ENCODE results near the gene RAB9A.

RAB9A gene

DNA sequence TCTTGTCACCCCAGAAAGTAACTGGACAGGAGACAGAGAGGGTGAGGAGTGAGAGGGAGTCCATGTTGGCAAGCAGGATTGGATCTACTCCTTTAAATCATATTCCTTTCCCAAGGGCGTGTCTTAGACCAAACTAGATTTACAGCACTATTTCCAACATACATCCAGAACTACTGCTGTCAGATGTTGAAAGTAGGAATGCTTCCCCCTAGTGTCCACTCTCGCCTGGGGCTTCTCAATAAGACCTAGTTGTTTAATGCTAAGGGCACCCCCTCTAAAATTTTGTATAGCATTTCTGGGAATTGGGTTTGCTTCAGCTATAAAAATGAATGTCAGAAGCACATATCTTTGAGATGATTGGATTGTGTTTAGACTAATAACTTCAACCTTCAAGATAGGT, 58.9 kb downstream of the RAB9A start:
- DNase-seq (ENCODE audit: low read depth in 2 of 2) = no peak

DNA sequence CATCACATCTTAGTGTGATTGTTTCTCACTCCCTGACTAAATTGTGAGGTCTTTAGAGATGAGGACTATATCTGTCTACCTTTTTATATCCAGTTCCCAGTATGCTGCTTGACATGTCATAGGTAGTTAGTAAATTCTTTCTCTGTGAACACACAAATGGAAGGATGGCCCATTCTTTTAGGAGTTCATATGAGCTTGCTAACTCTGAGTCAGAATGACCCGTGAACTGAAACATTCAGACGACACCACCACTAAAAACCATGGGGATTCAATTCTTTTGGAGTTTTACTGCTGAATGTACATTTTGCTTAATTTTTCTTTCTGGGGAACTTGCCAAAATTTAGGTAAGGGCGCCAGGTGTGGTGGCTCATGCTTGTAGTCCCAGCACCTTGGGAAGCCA, 59.6 kb downstream of the RAB9A start:
- no peak for DNase-seq (ENCODE audit: low read depth in 2 of 2)

DNA sequence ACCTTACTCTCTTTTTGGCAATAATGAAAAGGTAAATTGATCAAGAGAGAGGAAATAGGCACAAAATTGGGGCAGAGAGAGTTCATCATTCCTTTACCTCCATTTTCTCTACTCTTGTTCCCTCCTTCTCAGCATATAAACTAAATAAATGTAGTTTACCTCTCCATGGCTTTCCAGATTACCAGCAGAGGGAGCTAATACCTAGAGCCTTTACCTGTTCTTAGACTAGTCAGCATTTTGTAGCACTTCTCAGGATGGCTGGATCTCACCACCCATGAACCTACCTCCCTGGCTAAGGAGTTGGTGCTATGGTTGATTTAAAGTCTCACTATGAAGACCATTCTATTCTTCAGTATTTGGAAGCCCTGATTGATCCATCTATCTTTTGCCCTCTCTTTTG, 61.3 kb downstream of the RAB9A start:
- DNase-seq (ENCODE audit: low read depth in 2 of 2) = no peak

DNA sequence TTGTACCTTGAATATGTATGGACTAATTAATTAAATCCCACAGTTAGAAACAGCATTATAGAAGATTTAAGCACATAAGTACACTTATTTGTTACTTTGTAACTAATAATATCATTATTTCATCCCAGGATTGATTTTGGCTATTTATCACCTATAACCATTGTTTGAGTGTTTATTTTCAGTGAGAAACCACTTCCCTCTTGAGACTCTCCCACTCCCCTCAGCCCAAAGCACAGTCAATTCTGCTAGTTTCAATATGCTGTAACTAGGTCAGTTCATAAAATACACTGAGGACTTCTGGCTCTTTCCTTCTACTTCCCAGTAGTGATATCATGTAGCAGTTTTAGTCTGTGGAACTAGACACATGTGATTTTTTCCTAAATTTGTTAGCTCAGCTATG, 61.9 kb downstream of the RAB9A start:
- DNase-seq (ENCODE audit: low read depth in 2 of 2) = no peak

DNA sequence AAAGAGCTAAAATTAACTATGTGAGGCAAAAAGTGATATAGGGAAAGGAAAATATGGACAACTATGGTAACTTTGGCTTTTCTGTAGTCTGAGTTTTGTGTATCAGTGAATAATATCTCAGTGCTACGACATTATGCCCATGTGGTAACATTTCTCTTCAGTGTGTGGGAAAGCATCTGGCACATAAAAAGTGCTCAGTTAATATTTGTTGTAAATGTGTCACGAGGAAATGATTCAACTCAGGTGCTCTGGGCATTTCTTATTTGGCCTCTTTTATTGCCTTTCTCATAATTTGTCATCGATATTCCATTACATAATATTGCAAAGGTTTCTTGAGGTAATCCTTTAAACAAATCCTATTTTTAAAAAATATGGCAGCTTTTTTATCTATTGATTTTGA, 63.2 kb downstream of the RAB9A start:
- DNase-seq (ENCODE audit: low read depth in 2 of 2) = no peak

DNA sequence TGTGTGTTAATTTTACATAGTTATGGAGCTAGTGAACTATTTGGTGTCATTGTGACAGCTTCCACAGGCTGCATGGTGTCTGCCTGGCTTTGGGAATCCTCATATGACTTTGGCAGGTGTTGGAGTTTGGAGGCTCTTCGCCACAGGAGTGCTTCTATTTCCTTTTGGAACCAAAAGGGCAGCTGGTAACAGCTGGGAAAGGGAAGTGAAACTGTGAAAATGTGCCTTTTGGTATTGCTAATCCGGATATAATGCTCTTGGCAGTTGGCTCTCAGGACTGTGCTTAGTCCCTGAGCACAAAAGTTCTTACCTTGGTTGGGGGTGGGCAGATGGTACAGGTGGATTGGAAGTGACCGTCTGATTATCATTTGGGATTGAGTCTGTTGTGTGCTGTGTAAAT, 63.7 kb downstream of the RAB9A start:
- no peak for DNase-seq (ENCODE audit: low read depth in 2 of 2)

DNA sequence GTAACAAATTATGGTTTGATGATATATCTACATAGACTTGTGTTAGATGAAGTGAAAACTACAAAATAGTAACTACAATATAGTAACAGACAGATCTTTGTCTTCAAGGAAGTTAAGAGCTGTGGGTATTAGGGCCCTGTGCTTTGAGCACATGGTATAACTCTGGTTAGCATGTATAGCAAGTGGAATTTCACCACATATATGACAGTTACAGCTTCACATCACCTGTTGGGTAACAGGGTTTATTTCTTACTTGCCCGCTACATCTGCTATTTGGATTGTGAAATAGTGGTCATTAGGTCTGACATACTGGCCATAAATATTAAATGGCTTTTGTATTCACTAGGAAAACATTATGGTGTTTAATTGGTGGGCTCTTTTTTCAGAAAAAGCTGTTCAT, 65.8 kb downstream of the RAB9A start:
- no peak for DNase-seq (ENCODE audit: low read depth in 2 of 2)

DNA sequence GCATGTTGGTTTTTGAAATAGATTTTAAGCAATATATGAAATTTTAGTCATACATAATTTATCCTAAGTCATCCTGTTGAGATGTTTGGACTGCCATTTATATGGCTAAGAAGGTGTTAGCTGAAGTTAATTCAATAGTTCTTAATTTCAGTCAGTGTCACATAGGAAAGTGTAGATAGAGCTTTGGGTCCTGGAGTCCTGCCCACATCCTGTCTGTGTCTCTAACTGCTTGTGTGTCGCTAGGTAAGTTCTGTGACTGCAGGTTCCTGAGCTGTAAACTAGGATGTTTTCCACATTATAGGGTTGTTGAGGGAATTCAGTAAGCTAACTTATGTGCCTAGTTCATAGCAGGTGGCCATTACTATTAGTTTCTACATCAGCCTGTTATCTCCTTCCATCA, 66.3 kb downstream of the RAB9A start:
- DNase-seq (ENCODE audit: low read depth in 2 of 2) = no peak

DNA sequence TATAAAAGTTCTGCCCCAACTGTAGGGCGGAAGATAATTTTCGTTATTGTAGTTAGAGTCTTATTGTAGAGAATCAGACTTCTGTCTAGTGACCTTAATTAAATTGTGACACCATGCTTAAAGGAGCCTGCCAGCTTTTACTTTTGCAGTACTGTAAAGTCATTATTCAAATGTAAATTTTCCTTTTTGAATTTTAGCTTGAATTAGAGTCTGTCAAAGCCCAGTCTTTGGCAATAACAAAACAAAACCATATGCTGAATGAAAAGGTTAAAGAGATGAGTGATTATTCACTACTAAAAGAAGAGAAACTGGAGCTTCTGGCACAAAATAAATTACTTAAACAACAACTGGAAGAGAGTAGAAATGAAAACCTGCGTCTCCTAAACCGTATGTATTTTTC, 67.5 kb downstream of the RAB9A start:
- no peak for DNase-seq (ENCODE audit: low read depth in 2 of 2)

DNA sequence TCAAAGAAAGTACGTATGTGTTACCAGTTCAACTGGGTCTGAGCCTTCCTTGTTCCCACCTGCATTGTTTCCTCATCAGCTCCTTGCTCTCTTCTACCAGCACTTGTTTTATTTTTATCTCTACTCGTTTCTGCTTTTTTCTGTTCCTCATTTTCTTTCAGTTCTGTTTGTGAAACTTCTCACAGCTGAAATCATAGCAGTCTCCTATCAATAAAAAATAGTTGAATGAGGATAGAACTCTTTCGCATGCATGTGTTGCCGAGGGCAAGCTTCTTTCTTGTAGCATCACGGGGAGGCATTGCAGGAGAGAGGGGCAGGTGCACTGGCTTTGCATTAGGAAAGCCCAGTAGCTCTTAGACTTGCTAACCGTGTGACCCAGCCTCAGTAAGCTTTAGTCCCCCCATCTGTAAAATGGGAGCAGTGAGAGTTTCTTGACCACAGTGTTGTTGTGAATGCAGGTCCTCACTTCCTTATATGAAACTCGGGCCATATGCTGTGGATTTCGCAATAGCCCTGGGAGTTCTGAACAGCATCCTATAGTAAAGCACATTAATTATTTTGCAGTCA, 70.3 kb downstream of the RAB9A start:
- DNase-seq (ENCODE audit: low read depth in 2 of 2) = no peak
